Measurements from ENCODE around the gene SHROOM4.

The SHROOM4 gene, protein sequence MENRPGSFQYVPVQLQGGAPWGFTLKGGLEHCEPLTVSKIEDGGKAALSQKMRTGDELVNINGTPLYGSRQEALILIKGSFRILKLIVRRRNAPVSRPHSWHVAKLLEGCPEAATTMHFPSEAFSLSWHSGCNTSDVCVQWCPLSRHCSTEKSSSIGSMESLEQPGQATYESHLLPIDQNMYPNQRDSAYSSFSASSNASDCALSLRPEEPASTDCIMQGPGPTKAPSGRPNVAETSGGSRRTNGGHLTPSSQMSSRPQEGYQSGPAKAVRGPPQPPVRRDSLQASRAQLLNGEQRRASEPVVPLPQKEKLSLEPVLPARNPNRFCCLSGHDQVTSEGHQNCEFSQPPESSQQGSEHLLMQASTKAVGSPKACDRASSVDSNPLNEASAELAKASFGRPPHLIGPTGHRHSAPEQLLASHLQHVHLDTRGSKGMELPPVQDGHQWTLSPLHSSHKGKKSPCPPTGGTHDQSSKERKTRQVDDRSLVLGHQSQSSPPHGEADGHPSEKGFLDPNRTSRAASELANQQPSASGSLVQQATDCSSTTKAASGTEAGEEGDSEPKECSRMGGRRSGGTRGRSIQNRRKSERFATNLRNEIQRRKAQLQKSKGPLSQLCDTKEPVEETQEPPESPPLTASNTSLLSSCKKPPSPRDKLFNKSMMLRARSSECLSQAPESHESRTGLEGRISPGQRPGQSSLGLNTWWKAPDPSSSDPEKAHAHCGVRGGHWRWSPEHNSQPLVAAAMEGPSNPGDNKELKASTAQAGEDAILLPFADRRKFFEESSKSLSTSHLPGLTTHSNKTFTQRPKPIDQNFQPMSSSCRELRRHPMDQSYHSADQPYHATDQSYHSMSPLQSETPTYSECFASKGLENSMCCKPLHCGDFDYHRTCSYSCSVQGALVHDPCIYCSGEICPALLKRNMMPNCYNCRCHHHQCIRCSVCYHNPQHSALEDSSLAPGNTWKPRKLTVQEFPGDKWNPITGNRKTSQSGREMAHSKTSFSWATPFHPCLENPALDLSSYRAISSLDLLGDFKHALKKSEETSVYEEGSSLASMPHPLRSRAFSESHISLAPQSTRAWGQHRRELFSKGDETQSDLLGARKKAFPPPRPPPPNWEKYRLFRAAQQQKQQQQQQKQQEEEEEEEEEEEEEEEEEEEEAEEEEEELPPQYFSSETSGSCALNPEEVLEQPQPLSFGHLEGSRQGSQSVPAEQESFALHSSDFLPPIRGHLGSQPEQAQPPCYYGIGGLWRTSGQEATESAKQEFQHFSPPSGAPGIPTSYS (N-terminal part only)

GRCh38 chrX:50813843-50814661, at the start of gene SHROOM4:
TSS of gene SHROOM4 (minus strand) at chrX:50814194. CDS start at chrX:50814018, 176 bp downstream.
- no peak for DNase-seq

DNA sequence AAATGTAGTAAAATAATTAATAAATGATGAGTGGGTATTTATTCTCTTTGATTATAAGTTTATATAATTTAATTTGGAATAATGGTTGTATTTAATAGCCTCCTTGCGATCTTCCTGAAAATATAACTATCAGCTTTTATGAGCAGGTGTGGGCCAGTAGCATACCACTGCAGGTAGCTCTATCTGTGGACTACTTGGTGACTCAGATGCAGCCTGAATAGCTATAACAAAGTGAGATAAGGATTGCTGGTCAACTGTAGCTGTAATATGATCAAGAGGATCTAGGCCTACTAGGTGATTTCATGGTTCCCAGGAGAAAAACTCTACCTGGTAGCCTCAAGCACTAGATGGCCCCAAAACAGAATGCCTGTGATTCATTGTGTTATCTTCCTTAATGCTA, 49.5 kb upstream of the SHROOM4 start:
- DNase-seq: no peak

GRCh38 chrX:50860518-50860917, 46.5 kb upstream of the SHROOM4 start:
- DNase-seq: no peak

DNA sequence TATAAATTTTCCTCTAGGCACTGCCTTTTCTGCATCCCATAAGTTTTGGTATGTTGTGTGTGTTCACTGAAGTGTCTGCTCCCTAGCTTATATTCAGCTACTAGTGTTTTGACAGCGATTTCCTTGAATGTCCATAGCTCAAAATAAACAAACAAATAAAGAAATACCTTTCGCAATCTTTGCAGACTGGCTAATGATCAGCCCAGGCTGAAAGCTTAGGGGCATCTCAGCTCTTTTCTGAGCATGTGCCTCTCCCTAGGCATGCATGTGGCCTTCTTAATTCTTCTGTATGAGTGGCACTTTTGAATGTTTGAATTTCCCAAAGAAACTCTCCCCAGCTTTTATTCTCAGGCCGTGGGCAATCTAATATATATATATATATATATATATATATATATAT, 44.6 kb upstream of the SHROOM4 start:
- no peak for DNase-seq

GRCh38 chrX:50853399-50853798, 39.4 kb upstream of the SHROOM4 start:
- no peak for DNase-seq

DNA sequence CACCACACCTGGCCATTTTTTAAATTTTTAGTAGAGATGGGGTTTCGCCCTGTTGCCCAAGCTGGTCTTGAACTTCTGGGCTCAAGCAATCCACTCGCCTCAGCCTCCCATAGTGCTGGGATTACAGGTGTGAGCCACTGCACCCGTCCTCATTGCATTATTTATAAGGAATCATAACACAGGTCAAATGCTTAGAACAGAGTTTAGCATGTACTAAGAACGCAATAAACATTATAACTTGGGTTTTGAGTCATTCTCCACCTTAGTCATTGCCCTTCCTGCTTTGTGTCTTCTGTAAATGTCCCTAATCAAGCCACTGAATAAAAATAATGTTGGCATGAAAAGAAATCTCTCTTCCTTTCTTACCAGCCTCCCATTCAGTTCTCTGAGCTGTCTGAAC, 38.5 kb upstream of the SHROOM4 start:
- no peak for DNase-seq

GRCh38 chrX:50842221-50842620, 28.2 kb upstream of the SHROOM4 start:
- no peak for DNase-seq

DNA sequence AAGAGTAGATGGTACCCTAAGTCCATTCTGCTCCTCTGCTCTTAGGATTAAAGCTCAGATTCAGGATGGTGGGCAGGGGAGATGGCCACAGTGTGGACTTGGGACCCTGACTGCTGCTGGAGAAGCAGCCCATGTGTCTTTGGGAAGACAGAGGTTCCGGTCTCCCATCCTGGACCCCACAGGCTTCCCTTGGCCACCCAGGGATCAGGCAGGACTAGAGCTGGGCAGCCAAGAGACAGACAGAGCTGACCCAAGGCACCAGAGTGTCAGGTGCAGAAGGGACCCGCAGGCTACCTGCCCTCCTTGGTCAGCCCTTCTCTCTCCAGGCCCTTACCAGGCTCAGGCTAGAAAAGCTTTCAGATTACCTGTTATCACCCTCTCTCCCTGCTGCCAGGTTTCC, 25.7 kb upstream of the SHROOM4 start:
- DNase-seq: no peak

- DNase-seq: no peak
Observed at GRCh38 chrX:50838820-50839600, 25.0 kb upstream of the SHROOM4 start.

DNA sequence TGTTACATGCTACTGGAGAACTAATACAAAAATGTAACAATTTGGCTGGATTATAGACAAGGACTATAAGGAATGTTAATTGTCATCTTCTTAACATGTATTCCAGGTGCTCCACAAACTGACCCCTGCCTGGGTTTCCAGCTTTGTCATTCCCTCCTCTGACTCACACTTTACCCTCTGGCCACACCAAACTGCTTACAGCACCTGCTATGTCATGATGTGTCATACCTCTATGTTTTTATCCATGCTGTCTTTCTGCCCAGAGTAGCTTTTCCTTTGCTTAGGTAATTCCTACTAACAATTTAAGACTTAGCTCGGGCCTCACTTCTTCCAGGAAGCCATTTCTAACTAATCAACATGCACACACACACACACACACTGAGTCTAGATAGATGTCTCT, 14.0 kb upstream of the SHROOM4 start:
- no peak for DNase-seq

DNA sequence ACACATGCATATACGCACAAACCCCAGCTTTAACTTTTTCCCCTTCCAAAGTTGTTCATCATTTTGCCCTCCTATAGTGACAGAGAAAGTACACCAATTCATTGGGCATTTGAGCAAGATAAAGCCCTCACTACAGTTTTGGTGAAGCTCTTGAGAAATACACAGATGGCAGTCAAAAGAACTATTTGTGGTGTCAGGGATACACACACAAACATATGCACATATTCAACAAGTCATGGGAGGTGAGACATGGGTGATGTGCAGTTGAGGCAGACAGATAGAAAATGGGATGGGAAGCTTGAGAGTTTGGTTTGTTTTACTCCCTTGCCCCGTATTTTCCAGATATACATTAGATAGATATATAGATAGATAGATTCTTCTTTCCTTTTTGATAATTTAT, 11.8 kb upstream of the SHROOM4 start:
- no peak for DNase-seq

DNA sequence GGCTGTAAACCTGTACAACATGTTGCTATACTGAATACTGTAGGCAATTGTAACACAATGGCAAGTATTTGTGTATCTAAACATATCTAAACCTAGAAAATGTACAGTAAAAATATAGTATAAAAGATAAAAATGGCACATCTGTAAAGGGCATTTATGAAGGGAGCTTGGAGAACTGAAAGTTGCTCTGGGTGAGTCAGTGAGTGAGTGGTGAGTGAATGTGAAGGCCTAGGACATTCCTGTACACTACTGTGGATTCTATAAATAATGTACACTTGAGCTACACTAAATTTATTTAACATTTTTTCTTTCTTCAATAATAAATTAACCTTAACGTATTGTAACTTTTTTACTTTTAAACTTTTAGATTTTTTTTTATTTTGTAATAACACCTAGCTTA, 5.0 kb upstream of the SHROOM4 start:
- no peak for DNase-seq

DNA sequence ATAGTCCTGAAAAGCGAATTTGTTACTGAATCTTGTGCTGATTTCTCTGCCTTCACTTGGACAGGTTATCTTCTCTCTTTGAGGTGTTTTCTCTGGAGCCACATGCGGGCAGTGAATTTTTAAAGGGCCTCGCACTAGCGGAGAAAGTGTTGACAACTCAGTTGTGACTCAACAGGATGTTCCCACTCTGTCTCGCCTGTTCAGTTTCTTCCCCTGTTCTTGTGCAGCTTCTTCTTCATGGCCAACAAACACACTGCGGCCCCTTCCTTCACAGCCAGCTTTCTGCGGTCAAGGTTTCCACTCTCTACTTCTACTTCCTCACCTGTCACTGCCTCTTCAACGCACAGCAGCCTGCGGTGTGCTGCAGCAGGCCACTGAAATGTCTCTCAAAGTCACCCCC, 1.1 kb upstream of the SHROOM4 start:
- no peak for DNase-seq

- DNase-seq: no peak
Observed at GRCh38 chrX:50814701-50815100, 707 bp upstream of the SHROOM4 start.

- no peak for DNase-seq
Observed at GRCh38 chrX:50812995-50813842, 775 bp downstream of the SHROOM4 start.

GRCh38 chrX:50805276-50805675, 8.7 kb downstream of the SHROOM4 start:
- no peak for DNase-seq

- DNase-seq: no peak
Observed at GRCh38 chrX:50801135-50801534, 12.9 kb downstream of the SHROOM4 start.

GRCh38 chrX:50799531-50799961, 14.4 kb downstream of the SHROOM4 start:
- no peak for DNase-seq

GRCh38 chrX:50798783-50799182, 15.2 kb downstream of the SHROOM4 start:
- no peak for DNase-seq

DNA sequence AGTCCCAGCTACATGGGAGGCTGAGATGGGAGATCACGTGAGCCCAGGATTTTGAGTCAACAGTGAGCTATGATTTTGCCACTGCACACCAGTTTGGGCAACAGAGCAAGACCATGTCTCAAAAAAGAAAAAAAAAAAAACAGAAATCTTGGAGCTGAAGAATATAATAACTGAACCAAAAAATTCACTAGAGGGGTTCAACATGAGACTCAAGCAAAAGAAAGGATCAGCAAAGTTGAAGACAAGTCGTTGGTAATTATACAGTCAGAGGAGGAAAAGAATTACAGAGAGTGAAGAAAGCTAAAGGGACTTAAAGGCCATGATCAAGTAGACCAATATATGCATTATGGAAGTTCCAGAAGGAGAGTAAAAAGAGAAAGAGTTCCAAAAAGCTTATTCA, 26.9 kb downstream of the SHROOM4 start:
- no peak for DNase-seq
